Caco-2 (cell line): ENCODE results near the gene SLC25A36. TPM values are rescaled to one million over a fixed set of nuclear protein-coding genes. Genes with fewer than 3 reads are reported as not detected.
A peak's percentile ranks its signal among the peaks of the same experiment; 100 is the strongest.
"Not testable (repeated sequence)": the region's sequence is repeated elsewhere in the genome, so short reads cannot be mapped to it uniquely, and the experiment has no call there.

Source experiments
- BruUV-seq: library from RNA; stranded (reverse); fragments of 400-500 nt; replicated peaks from 2 replicates; lab custom pipeline; 2021; lab: Mats Ljungman, UMichigan
- CTCF ChIA-PET: fragments of 300-600 bp; sonication (Branson Sonifier 250); formaldehyde crosslinking; loops from one replicate; lab custom pipeline; 2022; ENCODE audit warnings: antibody characterized with exemption; lab: Charles Lee
- POLR2A ChIA-PET: fragments of 300-600 bp; sonication (Branson Sonifier 250); formaldehyde crosslinking; loops from one replicate; lab custom pipeline; 2022; ENCODE audit warnings: antibody characterized with exemption; lab: Charles Lee
- DNase-seq, 2 experiments: peaks; one replicate each; pipeline versions ENCODE4 v3.0.0 to v3.0.0-alpha.2; 2020 to 2022
- H3K27me3 ChIP-seq: replicated peaks from 2 replicates; pipeline ENCODE4 v1.6.0; 2011; ENCODE audit warnings: low read length; ENCODE audit not compliant: control insufficient read depth, insufficient read depth
- H3K36me3 ChIP-seq: 2 replicates; pipeline ENCODE4 v1.5.1; 2011; ENCODE audit warnings: low read length; ENCODE audit not compliant: control insufficient read depth, insufficient read depth
- H3K4me1 ChIP-seq: fragments of 250-450 bp; sonication (Bioruptor Pico); 2 replicates; pipeline ENCODE4 v1.5.1; 2020; ENCODE audit warnings: mild to moderate bottlenecking
- H3K4me3 ChIP-seq: 2 replicates; pipeline ENCODE4 v1.5.1; 2011; ENCODE audit warnings: low read depth, mild to moderate bottlenecking, control low read depth, low read length
- H3K9me3 ChIP-seq: fragments of 250-450 bp; sonication (Bioruptor Pico); 2 replicates; pipeline ENCODE4 v1.5.1; 2020; ENCODE audit warnings: mild to moderate bottlenecking, moderate library complexity
- H3K27ac Mint-ChIP-seq: one replicate; pipeline ENCODE4 v1.8.0; 2022; ENCODE audit warnings: mixed read lengths; ENCODE audit not compliant: unreplicated experiment
- H3K27me3 Mint-ChIP-seq: one replicate; pipeline ENCODE4 v1.8.0; 2022; ENCODE audit warnings: mixed read lengths; ENCODE audit not compliant: insufficient read depth, unreplicated experiment
- H3K36me3 Mint-ChIP-seq: one replicate; pipeline ENCODE4 v1.8.0; 2022; ENCODE audit warnings: mild to moderate bottlenecking, mixed read lengths; ENCODE audit not compliant: insufficient read depth, unreplicated experiment
- H3K4me1 Mint-ChIP-seq: one replicate; pipeline ENCODE4 v1.8.0; 2022; ENCODE audit warnings: low read depth, mixed read lengths; ENCODE audit not compliant: unreplicated experiment
- H3K4me3 Mint-ChIP-seq: one replicate; pipeline ENCODE4 v1.8.0; 2022; ENCODE audit warnings: mild to moderate bottlenecking, moderate library complexity, mixed read lengths; ENCODE audit not compliant: unreplicated experiment
- H3K9me3 Mint-ChIP-seq: one replicate; pipeline ENCODE4 v1.8.0; 2022; ENCODE audit warnings: mixed read lengths; ENCODE audit not compliant: unreplicated experiment
- intact Hi-C: fragments of 100-400 bp; cut with micrococcal nuclease; formaldehyde crosslinking; loops from one replicate; pipeline ENCODE4 v1.10.0; 2022; ENCODE audit not compliant: unreplicated experiment
- total RNA-seq: library from RNA; stranded (reverse); gene quantifications from 2 replicates; pipeline ENCODE4 v1.2.3, GENCODE V29; 2022
- TF ChIP-seq, protein P1 (sequence below), 2 experiments: fragments of 200-600 bp in 1 of 2; IDR thresholded peaks; 1 replicate in 1 of 2; 2 replicates in 1 of 2; pipeline versions ENCODE4 v1.5.1 to v1.8.0; 2011 to 2022; ENCODE audit warnings: antibody characterized with exemption in 1 of 2, control low read depth in 1 of 2, inconsistent platforms in 1 of 2, low read depth in 1 of 2, low read length in 1 of 2, mild to moderate bottlenecking in 1 of 2, moderate library complexity in 1 of 2; ENCODE audit not compliant: insufficient read depth in 1 of 2, severe bottlenecking in 1 of 2, unreplicated experiment in 1 of 2

The SLC25A36 gene
- total RNA-seq, 1 experiment from 2014 or later, result 167 TPM

DNA sequence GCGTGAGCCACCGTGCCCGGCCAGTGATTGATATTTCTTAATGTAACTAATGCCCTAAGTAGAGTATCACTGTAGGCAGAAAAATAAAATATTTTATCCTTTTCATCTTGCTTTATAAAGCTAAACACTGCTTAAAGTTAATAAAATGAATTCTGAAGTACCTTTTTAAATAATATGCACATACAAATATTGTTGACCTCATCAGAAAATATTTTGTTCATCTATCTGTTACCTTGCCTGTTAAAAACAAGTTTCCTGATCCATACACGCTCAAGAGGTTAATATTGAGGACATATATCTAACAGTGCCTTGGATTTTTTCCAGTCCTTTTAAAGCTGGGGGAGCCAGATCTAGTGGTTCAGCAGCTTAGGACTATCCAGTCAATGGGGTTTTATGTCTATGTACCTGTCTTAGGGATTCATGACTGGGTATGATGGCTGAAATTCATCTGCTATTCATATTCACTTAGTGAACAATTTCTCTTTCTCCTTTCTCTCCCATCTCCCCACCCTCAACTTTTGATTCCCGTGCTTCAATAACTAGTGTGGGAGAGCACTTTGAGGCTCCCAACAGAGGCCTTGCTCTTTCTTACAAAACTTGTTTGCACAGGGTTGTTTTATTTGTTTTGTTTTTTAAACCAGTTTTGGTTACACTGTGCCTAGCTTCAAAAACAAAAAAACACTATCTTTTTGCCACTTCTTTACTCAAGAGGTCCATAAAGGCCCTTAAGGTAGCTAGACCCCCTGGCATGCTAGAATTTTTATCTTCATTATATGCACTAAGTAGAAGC is 7.0 kb downstream of the SLC25A36 start:
- Histone ChIP-seq H3K4me3 (no peak overlapping the region), H3K4me1 (peaks cover 95% of the 10 kb centered on the region), H3K27me3 (no peaks in the 10 kb centered on the region), H3K9me3 (no peaks in the 10 kb centered on the region), H3K36me3 (no peaks in the 10 kb centered on the region)
- POLR2A ChIA-PET, result no interaction called here
- no TSS peak for BruUV-seq
- H3K9me3 Mint-ChIP-seq, result no peaks in the 10 kb centered on the region
- H3K27me3 Mint-ChIP-seq, result no peaks in the 10 kb centered on the region
- H3K4me1 Mint-ChIP-seq, result peaks cover 59% of the 10 kb centered on the region
- no peak for DNase-seq
- H3K4me3 Mint-ChIP-seq, result no peak overlapping the region
- TF ChIP-seq, protein P1, sequence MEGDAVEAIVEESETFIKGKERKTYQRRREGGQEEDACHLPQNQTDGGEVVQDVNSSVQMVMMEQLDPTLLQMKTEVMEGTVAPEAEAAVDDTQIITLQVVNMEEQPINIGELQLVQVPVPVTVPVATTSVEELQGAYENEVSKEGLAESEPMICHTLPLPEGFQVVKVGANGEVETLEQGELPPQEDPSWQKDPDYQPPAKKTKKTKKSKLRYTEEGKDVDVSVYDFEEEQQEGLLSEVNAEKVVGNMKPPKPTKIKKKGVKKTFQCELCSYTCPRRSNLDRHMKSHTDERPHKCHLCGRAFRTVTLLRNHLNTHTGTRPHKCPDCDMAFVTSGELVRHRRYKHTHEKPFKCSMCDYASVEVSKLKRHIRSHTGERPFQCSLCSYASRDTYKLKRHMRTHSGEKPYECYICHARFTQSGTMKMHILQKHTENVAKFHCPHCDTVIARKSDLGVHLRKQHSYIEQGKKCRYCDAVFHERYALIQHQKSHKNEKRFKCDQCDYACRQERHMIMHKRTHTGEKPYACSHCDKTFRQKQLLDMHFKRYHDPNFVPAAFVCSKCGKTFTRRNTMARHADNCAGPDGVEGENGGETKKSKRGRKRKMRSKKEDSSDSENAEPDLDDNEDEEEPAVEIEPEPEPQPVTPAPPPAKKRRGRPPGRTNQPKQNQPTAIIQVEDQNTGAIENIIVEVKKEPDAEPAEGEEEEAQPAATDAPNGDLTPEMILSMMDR (IDR thresholded peaks at IDR 0.05; ENCODE audit: insufficient read depth in 1 of 2, low read depth in 1 of 2, low read length in 1 of 2, severe bottlenecking in 1 of 2, unreplicated experiment in 1 of 2), result no peak
- H3K36me3 Mint-ChIP-seq, result peaks cover 44% of the 10 kb centered on the region
- intact Hi-C loops, result no loop called here
- CTCF ChIA-PET, result no interaction called here
- peak overlapping the region; percentile 21 for H3K27ac Mint-ChIP-seq

- Mint-ChIP-seq H3K4me3 (peak overlapping the region; percentile 27), H3K27ac (no peak overlapping the region), H3K27me3 (no peaks in the 10 kb centered on the region), H3K4me1 (peaks cover 74% of the 10 kb centered on the region), H3K9me3 (no peaks in the 10 kb centered on the region), H3K36me3 (peaks cover 49% of the 10 kb centered on the region)
- peaks cover 96% of the 10 kb centered on the region for H3K4me1 ChIP-seq
- POLR2A ChIA-PET, result interaction anchor here (0.6 to 0.9 kb wide), 2 partner anchors 9 to 10 kb away, joined by 3 read pairs; partner anchors contain the start of gene SLC25A36
- intact Hi-C loops, result no loop called here
- no TSS peak for BruUV-seq
- H3K4me3 ChIP-seq, result no peak overlapping the region
- H3K27me3 ChIP-seq, result no peaks in the 10 kb centered on the region
- no peaks in the 10 kb centered on the region for H3K9me3 ChIP-seq
- CTCF ChIA-PET, result no interaction called here
- TF ChIP-seq, protein P1 (IDR thresholded peaks at IDR 0.05; ENCODE audit: insufficient read depth in 1 of 2, low read depth in 1 of 2, low read length in 1 of 2, severe bottlenecking in 1 of 2, unreplicated experiment in 1 of 2), result no peak
- no peak for DNase-seq
- no peaks in the 10 kb centered on the region for H3K36me3 ChIP-seq
These were observed 8.5 kb downstream of the SLC25A36 start for GRCh38 chr3:140950144-140950543.

DNA sequence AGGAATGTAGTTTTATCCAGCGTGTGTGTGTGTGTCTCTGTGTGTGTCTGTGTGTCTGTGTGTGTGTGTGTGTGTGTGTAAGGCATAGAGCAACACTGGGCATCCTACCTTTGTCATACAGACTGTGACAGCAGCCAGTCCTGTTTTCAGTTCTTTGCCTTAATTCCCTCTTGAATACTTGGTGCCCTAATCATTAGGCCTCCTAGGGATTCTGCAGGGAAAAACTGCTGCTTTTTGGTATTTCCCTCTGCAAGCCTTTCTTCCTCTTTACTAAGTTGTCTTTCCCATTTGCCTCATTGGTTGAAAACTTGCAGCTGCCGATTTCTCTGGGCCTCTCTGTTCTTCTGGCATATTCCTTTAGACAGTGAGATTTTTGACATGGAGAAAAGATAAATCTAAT is 9.2 kb downstream of the SLC25A36 start:
- ChIA-PET CTCF (no interaction called here), POLR2A (no interaction called here)
- TF ChIP-seq, protein P1 (IDR thresholded peaks at IDR 0.05; ENCODE audit: insufficient read depth in 1 of 2, low read depth in 1 of 2, low read length in 1 of 2, severe bottlenecking in 1 of 2, unreplicated experiment in 1 of 2), result no peak
- peaks cover 53% of the 10 kb centered on the region for H3K36me3 Mint-ChIP-seq
- H3K4me1 Mint-ChIP-seq, result peaks cover 75% of the 10 kb centered on the region
- Histone ChIP-seq H3K4me3 (no peak overlapping the region), H3K9me3 (no peaks in the 10 kb centered on the region), H3K4me1 (peaks cover 95% of the 10 kb centered on the region), H3K36me3 (no peaks in the 10 kb centered on the region), H3K27me3 (no peaks in the 10 kb centered on the region)
- H3K27me3 Mint-ChIP-seq, result no peaks in the 10 kb centered on the region
- H3K27ac Mint-ChIP-seq, result peak overlapping the region; percentile 44
- no peak for DNase-seq
- no peaks in the 10 kb centered on the region for H3K9me3 Mint-ChIP-seq
- intact Hi-C loops, result no loop called here
- H3K4me3 Mint-ChIP-seq, result no peak overlapping the region
- no TSS peak for BruUV-seq

- Mint-ChIP-seq H3K27ac (peak overlapping the region; percentile 44), H3K4me1 (peaks cover 73% of the 10 kb centered on the region), H3K36me3 (peaks cover 51% of the 10 kb centered on the region), H3K4me3 (peak overlapping the region; percentile 23)
- H3K9me3 ChIP-seq, BruUV-seq, H3K27me3 ChIP-seq, H3K27me3 Mint-ChIP-seq, H3K36me3 ChIP-seq, H3K9me3 Mint-ChIP-seq, DNase-seq, CTCF ChIA-PET, H3K4me3 ChIP-seq, intact Hi-C loops: not testable (repeated sequence)
- H3K4me1 ChIP-seq, result peaks cover 95% of the 10 kb centered on the region
- POLR2A ChIA-PET, result interaction anchor here (0.7 to 2.9 kb wide), 2 partner anchors 9 to 14 kb away, joined by 3 to 22 read pairs; partner anchors contain the start of gene SLC25A36
These were observed 10.1 kb downstream of the SLC25A36 start for GRCh38 chr3:140951750-140952149.
